NOMO-1 treated with dmso at 0.1 percent for 144 hours (cell line): ENCODE measurements around the gene PAX2.

ENCODE experiments used
- DNase-seq: peaks from one replicate; lab custom pipeline; 2025; ENCODE audit not compliant: unreplicated experiment; lab: John Stamatoyannopoulos, UW

PAX2 gene

DNA sequence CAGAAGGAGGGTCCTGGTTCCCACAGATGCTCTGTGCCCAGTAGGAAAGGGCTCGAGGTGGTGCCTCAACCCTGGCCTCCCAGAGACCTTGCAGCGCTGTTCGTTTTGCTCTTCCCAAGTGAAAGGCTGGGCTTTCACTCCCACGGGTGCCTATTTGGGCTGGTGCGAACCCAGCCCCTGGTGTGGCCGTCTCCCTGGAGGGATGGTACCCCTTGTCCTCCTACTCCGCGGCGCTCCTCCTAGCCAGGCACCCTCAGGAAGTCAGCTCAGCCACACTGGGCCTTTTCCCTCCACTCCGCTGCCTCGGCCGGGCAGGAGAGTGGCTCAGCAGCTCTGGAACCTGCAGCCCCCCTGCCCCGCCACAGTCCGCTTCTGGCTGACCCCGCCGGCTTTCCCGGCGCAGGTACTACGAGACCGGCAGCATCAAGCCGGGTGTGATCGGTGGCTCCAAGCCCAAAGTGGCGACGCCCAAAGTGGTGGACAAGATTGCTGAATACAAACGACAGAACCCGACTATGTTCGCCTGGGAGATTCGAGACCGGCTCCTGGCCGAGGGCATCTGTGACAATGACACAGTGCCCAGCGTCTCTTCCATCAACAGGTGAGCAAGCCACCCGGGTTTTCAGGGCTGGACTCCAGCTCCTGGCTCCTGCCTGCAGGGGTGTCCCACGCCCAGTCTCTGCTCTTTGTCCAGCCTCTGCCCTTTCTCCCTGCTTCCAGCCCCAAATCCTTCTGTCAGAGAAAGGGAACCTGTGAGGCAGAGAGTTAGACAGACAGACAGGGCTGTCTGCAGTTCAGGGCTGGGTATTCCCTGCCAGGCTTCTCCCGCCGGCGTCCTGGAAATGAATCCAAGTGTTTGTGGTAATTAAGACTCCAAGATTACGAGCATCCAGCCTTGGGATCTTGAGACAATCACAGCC, 5.2 kb downstream of the PAX2 start:
- no peak for DNase-seq

DNA sequence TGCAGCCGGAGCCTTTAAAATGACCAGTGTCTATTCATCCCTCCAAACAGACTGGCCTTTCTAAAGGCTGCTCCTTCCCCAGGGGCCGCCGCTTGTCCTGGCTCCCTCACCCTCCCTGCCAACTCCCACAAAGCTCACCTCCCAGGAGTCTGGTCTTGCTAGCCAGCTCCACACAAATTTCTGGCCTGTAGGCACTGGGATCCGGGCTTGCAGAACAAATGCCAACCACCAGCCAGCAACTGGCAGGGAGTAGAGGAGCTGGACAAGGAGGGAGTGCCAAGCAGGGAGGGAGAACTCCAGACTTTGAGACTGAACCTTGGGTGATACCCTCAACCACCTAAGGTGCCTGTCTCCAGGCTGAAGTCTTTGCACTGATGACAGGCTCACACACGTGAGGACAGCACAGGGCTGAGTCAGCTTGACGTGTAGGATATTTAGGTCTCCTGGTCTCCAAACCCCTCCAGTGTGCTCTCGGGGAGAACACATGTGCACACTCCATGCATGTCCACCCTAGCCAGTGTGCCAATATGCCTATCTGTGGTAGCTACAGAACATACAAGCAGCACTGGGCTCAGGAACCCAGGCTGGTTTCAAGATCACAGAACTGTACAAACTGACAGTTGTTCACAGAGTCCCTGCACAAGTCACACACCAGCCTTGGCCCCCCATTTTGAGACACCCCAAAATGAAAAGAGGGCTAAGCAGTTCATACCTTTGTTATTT, 6.0 kb downstream of the PAX2 start:
- no peak for DNase-seq

DNA sequence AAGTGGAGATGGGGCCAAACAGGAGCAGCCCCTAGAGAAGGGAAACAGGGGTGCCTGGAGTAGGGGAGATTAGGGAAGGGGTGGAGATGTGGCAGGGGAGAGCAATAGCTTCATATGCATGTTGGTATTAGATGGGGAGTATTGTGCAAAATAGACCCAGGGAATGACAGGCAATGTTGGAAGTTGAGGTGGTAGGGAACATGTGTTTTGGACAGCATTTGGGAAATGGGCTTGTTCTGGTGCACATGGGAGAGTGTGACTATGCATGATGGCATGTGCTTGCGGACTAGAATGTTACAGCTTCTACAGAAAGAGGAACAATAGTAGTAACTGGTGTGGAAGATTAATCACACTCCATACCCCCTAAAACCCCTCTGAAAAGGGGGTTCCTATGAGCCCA, 10.4 kb downstream of the PAX2 start:
- no peak for DNase-seq

DNA sequence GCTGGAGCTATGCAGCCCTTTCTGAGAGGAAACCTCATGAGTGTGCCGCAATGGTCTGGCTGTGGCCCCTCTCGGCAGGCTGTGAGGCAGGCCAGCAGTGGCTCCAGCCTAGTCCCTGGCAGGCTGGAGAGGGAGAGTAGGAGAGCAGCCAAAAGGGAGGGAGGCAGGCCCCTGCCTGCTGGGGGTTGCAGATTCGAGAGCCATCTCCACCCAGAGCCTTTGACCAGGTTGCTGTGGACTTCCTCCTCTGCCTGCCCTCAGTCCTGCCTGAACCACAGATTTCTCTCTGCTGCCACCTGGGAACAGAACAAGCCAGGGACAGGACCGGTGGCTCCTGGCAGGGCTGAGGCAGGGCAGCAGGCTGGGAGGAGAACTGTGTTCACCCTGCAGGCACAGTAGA, 13.9 kb downstream of the PAX2 start:
- no peak for DNase-seq

DNA sequence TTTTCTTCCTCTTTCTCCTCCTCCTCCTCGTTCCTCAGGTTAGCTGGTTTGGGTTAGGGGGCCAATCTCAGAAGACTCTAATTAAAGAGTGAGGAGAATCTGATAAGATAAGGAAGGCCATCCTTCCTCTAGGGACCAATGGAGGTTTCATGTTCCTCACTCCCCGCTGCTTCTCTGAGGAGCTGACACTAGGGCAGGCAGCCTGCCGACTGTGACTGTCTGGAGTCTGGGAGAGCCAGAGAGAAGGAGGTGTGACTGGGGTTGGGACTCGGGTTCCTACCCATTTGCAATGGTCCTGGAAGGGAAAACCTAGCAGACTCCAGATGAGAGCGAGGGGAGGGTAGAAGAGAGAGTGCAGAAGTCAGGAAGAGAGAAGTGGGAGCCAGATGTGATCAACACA, 15.3 kb downstream of the PAX2 start:
- no peak for DNase-seq

DNA sequence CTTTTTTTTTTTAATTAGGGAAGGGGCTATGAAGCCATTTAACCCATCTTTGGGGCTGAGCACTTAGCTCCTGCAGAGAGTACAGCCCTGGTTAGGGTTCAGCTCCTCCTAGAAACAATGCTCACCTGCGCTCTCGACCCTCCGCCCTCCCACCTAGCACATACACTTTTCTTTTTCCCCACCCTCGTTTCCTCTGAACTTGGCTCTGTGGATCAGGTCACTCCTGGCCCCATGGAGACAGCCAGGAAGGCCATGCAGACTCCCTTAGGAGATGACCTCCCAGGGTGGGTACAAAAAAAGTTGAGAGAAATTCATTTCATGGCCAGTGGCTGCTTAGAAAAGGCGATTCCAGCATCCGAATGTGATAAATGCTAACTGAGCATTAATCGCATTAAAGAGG, 15.8 kb downstream of the PAX2 start:
- no peak for DNase-seq

DNA sequence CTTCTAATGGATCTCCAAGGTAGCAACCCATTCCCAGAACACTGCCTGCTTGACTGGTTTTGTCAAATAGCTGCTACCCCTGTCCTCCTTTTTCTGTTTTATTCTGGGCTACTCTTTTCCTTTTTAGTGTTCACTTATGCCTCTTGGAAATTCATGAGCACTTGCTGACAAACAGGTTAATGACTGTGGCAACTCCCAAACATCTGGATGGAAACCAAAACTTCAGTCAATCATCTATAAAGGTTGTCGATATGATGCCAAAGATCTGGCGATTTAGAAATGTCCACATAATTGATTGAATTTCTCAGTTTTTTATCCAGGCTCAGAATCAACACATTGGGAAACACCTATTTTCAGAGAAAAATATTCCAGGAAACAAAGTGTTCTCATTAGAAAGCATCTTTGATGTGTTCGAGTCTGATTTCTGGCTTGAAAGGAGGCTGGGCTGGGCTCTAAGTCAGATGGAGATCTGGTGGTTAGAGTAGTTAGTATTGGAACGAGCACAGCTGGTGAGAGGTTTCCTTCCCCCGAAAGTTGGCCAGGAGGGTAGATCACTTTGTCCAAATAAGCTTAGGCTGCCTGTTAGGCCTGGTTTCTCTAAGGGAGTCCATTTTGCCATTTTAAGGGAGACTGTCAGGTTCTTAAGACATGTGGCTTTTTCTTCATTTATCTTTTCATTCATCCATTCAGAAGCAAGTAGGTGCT, 17.8 kb downstream of the PAX2 start:
- DNase-seq, result no peak

DNA sequence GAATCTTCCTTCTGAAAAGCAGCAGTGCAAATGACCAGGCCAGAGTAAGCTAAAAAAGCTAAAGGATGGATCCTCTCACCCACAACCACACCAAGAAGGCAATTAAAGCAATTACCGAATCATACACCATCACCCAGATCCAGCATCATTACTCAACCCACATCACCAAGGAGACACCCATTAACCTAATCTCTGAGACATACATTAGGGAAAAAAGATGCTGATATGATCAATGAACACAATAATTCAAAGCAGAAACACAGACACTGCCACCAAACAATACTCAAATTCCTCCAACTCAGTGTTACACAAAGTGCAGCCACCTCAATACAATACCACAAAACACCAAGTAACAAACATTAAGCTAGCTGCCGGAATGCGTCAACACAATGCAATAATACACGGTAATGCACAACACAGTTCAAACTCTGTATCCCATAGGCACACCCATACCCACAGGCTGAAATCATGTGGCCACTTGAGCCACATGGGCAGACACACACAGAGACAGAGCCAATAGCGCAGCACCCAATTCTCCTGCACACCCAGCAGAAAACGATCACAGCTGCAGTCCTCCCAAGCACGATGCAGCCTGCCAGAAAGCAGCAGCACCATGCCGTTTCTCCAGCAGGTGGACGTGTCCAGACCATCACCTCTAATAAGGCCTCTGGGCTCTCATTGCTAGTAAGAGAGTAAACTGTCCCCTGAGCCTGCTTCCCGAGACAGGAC, 21.5 kb downstream of the PAX2 start:
- no peak for DNase-seq

DNA sequence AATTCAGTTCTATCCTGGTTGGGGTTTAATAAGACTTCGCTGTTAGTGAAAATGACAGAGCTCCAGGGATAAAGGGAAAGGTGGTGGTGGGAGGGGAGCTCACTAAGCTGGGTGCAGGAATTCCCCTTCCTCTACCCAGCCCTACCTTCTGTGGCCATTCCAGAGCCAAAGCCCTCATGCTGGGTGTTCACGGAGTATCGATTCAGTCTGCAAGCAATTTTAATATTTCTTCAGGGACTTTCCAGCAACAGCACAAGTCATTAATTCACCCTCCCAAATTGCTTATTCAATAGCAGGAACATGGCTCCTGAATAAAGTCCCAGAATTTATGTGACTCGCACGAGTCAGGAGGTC, 22.0 kb downstream of the PAX2 start:
- no peak for DNase-seq

DNA sequence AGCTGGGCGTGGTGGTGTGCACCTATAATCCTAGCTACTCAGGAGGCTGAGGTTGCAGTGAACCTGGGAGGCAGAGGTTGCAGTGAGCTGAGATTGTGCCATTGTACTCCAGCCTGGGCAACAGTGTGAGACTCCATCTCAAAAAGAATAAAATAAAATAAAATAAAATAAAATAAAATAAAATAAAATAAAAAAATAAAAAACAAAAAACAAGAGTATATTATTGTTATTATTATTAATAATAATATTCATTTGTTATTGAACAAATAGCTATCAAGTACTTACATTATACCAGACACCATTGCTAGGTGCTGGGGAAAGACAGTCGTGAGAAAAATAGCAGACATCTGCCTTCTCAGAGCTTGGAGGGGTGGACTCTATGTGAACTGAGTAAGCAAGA, 24.1 kb downstream of the PAX2 start:
- no peak for DNase-seq

DNA sequence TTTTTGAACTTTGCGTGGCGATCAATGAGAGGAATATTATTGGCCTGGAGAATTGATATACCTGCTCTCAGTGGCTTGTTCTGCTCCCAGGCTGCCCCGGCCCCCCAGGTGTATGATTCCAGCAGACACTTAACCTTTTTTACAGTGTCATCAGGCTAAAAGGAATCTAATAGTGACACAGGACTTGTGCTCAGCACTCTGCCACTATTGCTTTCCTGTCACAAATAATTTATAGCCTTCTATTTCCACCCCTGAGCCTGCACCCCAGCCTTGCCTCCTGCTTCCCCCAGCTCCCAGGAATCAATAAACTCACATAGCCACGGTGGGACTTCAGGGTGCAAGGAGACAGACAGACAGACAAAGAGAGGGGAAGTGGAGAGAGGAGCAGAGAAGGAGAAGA, 28.3 kb downstream of the PAX2 start:
- no peak for DNase-seq

DNA sequence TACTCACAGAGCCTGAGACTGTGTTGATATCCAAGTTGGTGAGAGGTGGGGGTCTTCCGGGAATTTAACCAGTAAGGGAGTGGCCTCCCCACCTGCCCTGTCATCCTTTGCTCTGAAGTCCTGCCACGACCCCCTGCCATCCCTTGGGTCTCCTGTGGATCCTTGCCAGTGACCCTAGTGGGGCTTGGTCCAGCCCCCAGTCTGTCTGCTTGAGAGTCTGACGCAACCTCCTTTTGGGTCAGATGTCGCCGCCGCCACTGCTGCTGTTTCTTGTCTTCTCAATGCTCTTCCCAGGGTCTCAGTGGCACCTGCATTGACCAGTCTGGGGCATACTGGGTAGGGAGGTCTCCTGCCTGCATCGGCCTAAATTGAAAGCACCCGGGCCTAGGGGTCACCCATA, 28.8 kb downstream of the PAX2 start:
- DNase-seq, result no peak

DNA sequence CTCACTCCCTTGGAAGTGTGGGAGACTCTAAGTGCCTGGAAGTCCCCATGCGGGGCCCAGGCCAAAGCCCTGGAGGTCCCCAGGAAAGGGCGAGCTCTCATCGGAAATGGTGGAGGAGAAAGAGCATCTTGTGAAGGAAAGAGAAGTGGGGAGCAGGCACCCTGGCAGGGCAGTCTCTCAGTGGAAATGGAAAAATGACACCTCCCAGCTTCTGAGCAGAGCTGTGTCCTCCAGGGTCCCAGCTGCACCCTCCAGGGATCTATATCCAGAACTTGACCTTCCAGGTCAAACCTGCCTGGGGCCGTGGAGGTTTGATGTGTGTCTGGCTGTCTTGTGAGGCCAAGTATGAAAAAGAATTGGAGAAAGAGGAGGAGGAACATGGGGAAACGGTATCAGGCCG, 29.5 kb downstream of the PAX2 start:
- no peak for DNase-seq

DNA sequence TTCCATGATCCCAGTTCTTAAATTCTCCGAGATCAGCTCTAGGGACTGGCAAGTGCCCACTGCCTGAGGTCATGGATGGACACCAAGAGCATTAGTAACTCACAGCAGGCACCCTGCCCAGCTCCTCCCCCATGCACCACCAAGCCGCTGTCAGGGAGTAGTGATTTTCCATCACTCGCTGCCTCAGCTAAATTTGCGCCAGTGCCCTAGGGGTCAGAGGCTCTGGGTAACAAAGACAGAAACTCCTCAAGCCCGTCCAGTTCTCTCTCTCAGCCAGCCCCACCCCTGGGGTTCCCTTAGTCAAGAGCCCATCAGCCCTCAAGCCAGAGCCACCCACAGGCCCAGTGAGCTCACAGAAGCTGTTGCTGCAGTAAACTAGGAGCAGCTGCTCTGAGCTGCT, 30.0 kb downstream of the PAX2 start:
- DNase-seq, result no peak

DNA sequence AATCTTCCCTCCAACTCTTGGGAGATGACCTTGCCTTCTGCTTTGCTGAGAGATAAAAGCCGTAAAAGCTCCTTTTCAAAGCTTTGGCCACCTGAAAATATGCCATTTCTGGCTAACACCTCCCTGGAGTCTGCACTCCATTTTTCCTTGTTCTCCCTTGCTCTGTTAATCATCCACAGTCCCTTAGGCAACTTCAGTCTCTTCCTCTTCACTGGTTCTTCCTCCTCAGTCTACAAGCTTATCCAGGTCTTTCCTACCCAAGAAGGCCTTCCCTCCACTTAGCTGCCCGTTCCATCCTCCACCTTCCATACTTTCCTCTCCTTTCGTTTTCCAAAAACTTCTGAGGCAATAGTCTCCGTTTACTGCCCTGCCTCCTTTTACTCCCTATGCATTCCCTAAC, 30.5 kb downstream of the PAX2 start:
- DNase-seq, result no peak

DNA sequence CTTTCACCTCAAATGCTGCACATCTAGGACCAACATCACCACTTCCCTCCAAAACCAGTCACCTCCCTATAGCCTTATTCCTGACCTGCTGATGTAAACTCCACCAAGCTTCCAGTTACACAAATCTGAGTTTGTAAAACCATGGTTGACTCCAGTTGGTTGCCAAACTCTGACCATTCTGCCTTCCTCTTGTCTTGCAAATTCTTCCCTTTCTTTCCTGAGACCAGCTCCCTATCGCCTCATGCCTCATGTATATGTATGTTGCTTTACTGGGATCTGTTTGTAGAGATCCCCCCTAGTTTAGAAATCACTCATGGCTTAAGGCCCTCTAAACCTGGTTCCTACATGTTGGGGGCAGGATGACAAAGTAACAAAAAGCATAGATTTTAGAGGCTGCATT, 31.3 kb downstream of the PAX2 start:
- no peak for DNase-seq

DNA sequence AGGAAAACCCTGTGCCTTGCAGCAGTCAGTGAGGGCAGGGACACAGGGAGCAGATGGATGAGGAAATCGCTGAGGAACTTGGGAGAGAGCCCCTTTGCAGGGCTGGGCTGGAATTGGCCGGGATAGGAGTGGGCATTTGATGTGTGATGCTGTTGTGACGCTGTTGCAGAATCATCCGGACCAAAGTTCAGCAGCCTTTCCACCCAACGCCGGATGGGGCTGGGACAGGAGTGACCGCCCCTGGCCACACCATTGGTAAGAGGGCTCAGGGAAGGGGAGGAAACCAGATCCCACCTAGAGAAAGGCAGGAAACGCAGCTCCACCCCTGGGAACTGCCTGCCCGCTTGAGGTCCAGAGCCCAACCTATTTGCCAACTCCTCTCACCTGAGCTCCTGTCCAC, 33.9 kb downstream of the PAX2 start:
- DNase-seq, result no peak

DNA sequence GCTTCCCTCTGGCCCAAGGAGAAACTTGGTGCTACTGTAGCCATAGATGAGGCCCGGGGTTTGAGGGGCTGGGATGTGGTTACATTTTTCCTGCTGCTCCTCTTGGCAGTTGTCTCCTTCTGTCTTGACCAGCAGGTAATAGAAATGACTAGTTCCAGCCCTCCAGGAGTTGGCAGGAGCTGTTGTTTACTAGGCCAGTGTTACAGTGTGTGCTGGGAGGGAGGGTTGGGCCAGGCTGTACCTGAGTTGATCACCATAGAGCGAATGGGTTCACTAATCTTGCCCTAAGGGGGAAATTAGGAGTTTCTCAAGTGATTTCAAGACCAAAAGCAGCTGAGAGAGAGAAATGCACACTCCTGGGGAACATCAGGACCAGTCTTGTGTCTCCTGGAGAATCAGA, 34.9 kb downstream of the PAX2 start:
- DNase-seq, result no peak

DNA sequence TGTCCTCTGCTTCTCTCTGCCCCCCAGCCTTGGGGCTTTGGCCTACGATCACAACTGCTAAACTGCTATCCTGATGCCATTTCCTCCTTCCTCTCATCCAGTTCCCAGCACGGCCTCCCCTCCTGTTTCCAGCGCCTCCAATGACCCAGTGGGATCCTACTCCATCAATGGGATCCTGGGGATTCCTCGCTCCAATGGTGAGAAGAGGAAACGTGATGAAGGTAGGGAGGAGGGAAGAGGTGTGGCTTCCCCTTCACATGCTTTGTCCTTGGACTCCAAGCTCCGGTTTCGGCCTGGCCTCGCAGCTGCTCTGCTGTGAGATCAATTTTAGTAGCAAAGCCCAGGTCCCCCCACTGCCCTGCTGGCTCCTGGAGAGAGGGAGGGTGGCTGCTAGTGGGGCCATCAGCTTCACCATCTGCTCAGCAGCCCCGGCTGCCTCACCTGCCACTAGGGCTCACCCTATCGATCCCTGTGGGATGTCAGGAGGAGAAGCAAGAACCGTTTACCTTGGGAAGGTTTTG, 35.8 kb downstream of the PAX2 start:
- DNase-seq, result no peak

DNA sequence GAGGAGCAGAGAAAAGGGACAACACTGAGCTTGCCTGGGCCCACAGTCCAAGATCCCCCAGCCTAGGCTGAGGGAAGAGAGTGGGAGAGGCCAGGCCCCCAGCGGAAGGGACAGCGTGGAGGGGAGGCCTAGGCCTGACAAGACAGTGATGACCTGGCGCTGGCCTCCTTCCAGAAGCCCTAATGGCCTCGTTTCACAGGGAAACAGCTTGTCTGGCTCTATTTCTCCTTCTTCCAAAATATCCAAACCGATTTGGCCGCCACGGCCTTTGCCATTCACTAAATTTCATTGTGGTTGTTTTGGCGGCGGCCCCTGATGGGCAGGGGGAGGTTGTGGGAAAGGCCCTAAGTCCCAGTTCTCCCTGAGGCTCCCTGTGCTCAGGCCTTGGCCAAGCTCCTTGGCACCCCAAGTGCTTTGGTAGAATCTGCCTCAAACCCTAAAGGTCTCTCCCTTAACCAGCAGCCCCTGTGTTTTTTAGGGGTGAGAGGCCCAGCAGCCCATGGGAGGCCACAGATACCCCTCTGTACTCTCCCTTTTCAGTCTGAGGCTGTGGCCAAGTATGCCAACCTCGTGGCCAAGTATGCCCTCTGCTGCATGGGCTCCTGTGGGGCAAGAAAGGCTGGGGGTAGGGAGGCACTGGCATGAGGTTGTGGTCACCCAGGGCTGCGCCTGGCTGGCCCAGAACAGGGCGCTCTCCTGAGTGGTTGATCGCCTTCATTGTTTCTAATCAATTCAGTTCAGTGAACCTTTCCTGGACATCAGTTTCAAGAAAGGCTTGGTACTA, 37.3 kb downstream of the PAX2 start:
- no peak for DNase-seq
